ENCODE results near the gene TTBK2.

The TTBK2 gene

GRCh38 chr15:42692536-42692935, 228.0 kb downstream of the TTBK2 start:
- TF ChIP-seq TEAD4 (IDR thresholded peaks at IDR 0.05) = no peak
- no peak for TF ChIP-seq YY1 (IDR thresholded peaks at IDR 0.05; ENCODE audit: low read depth)
- TF ChIP-seq FOXM1 (IDR thresholded peaks at IDR 0.05; ENCODE audit: borderline replicate concordance, low read depth) = no peak
- no peak for TF ChIP-seq USF1 (IDR thresholded peaks at IDR 0.05)

- TF ChIP-seq CEBPB (IDR thresholded peaks at IDR 0.05) = no peak
- no peak for TF ChIP-seq USF1 (IDR thresholded peaks at IDR 0.05)
- TF ChIP-seq TAF1 (IDR thresholded peaks at IDR 0.05; ENCODE audit: low read depth) = no peak
- TF ChIP-seq REST (IDR thresholded peaks at IDR 0.05; ENCODE audit: low read depth) = no peak
- TF ChIP-seq RAD21 (IDR thresholded peaks at IDR 0.05; ENCODE audit: low read depth) = no peak
- TF ChIP-seq YY1 (IDR thresholded peaks at IDR 0.05; ENCODE audit: low read depth) = no peak
- TF ChIP-seq EP300 (IDR thresholded peaks at IDR 0.05; ENCODE audit: borderline replicate concordance) = no peak
These were observed 228.8 kb downstream of the TTBK2 start for GRCh38 chr15:42691770-42692169.

- TF ChIP-seq ZBTB7A (IDR thresholded peaks at IDR 0.05; ENCODE audit: low read depth) = no peak
- no peak for TF ChIP-seq USF1 (IDR thresholded peaks at IDR 0.05)
- no peak for TF ChIP-seq CEBPB (IDR thresholded peaks at IDR 0.05)
- TF ChIP-seq TEAD4 (IDR thresholded peaks at IDR 0.05) = no peak
- no peak for TF ChIP-seq TCF12 (IDR thresholded peaks at IDR 0.05; ENCODE audit: low read depth)
- TF ChIP-seq REST (IDR thresholded peaks at IDR 0.05; ENCODE audit: low read depth) = no peak
- no peak for TF ChIP-seq FOXM1 (IDR thresholded peaks at IDR 0.05; ENCODE audit: borderline replicate concordance, low read depth)
- no peak for TF ChIP-seq CREB1 (IDR thresholded peaks at IDR 0.05; ENCODE audit: low read depth)
- TF ChIP-seq YY1 (IDR thresholded peaks at IDR 0.05; ENCODE audit: low read depth) = no peak
- TF ChIP-seq TAF1 (IDR thresholded peaks at IDR 0.05; ENCODE audit: low read depth) = no peak
- TF ChIP-seq NFIC (IDR thresholded peaks at IDR 0.05) = no peak
- TF ChIP-seq RAD21 (IDR thresholded peaks at IDR 0.05; ENCODE audit: low read depth) = no peak
- TF ChIP-seq EGR1 (IDR thresholded peaks at IDR 0.05) = no peak
- no peak for TF ChIP-seq MAX (IDR thresholded peaks at IDR 0.05)
- TF ChIP-seq EP300 (IDR thresholded peaks at IDR 0.05; ENCODE audit: borderline replicate concordance) = no peak
These were observed 229.3 kb downstream of the TTBK2 start for GRCh38 chr15:42691308-42691707.

Data from Ishikawa (cell line).